ENCODE results near the gene NAPA.

DNA sequence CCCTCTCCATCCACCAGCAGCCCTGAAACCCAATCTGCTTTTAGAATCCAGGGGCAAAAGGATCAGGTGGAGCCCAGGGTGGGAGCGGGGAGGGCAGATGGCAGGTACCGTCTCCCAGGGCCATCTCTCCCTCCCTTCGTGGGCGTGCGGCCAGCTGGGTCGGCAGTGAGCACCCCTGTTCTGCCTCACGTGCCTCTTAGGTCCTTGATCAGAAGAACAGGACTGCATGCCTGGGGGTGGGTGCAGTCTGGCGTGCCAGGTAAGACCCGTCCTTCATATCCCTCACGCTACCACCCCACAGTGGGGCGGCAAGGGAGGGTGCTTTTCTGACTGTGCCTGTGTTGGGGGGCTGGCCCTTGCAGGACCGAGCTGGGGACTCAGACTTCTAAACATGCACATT lies 45.1 kb downstream of the NAPA start:
- TF ChIP-seq, protein P1, sequence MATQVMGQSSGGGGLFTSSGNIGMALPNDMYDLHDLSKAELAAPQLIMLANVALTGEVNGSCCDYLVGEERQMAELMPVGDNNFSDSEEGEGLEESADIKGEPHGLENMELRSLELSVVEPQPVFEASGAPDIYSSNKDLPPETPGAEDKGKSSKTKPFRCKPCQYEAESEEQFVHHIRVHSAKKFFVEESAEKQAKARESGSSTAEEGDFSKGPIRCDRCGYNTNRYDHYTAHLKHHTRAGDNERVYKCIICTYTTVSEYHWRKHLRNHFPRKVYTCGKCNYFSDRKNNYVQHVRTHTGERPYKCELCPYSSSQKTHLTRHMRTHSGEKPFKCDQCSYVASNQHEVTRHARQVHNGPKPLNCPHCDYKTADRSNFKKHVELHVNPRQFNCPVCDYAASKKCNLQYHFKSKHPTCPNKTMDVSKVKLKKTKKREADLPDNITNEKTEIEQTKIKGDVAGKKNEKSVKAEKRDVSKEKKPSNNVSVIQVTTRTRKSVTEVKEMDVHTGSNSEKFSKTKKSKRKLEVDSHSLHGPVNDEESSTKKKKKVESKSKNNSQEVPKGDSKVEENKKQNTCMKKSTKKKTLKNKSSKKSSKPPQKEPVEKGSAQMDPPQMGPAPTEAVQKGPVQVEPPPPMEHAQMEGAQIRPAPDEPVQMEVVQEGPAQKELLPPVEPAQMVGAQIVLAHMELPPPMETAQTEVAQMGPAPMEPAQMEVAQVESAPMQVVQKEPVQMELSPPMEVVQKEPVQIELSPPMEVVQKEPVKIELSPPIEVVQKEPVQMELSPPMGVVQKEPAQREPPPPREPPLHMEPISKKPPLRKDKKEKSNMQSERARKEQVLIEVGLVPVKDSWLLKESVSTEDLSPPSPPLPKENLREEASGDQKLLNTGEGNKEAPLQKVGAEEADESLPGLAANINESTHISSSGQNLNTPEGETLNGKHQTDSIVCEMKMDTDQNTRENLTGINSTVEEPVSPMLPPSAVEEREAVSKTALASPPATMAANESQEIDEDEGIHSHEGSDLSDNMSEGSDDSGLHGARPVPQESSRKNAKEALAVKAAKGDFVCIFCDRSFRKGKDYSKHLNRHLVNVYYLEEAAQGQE (IDR thresholded peaks at IDR 0.05; ENCODE audit: insufficient replicate concordance, low read depth), result no peak
- TF ChIP-seq POLR2AphosphoS5 (IDR thresholded peaks at IDR 0.05; ENCODE audit: low read depth) (no peak), GABPA (IDR thresholded peaks at IDR 0.05; ENCODE audit: low read depth) (no peak)
- TF ChIP-seq, protein P2, sequence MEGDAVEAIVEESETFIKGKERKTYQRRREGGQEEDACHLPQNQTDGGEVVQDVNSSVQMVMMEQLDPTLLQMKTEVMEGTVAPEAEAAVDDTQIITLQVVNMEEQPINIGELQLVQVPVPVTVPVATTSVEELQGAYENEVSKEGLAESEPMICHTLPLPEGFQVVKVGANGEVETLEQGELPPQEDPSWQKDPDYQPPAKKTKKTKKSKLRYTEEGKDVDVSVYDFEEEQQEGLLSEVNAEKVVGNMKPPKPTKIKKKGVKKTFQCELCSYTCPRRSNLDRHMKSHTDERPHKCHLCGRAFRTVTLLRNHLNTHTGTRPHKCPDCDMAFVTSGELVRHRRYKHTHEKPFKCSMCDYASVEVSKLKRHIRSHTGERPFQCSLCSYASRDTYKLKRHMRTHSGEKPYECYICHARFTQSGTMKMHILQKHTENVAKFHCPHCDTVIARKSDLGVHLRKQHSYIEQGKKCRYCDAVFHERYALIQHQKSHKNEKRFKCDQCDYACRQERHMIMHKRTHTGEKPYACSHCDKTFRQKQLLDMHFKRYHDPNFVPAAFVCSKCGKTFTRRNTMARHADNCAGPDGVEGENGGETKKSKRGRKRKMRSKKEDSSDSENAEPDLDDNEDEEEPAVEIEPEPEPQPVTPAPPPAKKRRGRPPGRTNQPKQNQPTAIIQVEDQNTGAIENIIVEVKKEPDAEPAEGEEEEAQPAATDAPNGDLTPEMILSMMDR (IDR thresholded peaks at IDR 0.05; ENCODE audit: insufficient read depth, low read length), result no peak
